Measurements from ENCODE around the gene ADCY2. TPM values are rescaled to one million over a fixed set of nuclear protein-coding genes. Genes with fewer than 3 reads are reported as not detected.

Gene ADCY2
- total RNA-seq, 2 experiments from 2014 or later: not detected

DNA sequence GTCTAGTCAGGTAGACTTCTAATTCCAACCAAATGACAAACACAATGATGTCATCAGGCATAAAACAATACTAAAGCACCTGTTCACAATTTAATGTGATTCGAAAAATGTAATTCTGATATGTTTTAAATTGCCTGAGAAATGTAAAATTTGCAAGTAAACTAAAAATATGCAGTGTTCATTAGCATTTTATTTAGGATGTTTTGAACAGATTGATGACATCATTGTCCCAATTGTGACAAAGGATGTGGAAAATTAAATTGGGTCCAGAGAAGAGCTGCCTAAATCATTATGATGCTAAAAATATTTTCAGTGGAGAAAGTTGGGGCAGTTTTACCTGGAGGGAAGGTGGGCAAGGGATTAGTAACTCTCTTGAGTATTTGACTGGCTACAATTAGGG is 368.5 kb downstream of the ADCY2 start:
- ATAC-seq (no peak), DNase-seq (no peak)
- H3K27me3 Mint-ChIP-seq: peaks cover 5% of the 10 kb centered on the region
- H3K4me3 Mint-ChIP-seq: no peak overlapping the region
- ChIA-PET POLR2A (no interaction called here), CTCF (no interaction called here)
- H3K4me1 Mint-ChIP-seq (ENCODE audit: low read depth): no peaks in the 10 kb centered on the region
- no peak overlapping the region for H3K27ac Mint-ChIP-seq
- no peaks in the 10 kb centered on the region for H3K9me3 Mint-ChIP-seq
- intact Hi-C loops (cut with micrococcal nuclease): no loop called here
- TF ChIP-seq, protein P1, sequence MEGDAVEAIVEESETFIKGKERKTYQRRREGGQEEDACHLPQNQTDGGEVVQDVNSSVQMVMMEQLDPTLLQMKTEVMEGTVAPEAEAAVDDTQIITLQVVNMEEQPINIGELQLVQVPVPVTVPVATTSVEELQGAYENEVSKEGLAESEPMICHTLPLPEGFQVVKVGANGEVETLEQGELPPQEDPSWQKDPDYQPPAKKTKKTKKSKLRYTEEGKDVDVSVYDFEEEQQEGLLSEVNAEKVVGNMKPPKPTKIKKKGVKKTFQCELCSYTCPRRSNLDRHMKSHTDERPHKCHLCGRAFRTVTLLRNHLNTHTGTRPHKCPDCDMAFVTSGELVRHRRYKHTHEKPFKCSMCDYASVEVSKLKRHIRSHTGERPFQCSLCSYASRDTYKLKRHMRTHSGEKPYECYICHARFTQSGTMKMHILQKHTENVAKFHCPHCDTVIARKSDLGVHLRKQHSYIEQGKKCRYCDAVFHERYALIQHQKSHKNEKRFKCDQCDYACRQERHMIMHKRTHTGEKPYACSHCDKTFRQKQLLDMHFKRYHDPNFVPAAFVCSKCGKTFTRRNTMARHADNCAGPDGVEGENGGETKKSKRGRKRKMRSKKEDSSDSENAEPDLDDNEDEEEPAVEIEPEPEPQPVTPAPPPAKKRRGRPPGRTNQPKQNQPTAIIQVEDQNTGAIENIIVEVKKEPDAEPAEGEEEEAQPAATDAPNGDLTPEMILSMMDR (IDR thresholded peaks at IDR 0.05): no peak
- H3K36me3 Mint-ChIP-seq (ENCODE audit: low read depth): no peaks in the 10 kb centered on the region

DNA sequence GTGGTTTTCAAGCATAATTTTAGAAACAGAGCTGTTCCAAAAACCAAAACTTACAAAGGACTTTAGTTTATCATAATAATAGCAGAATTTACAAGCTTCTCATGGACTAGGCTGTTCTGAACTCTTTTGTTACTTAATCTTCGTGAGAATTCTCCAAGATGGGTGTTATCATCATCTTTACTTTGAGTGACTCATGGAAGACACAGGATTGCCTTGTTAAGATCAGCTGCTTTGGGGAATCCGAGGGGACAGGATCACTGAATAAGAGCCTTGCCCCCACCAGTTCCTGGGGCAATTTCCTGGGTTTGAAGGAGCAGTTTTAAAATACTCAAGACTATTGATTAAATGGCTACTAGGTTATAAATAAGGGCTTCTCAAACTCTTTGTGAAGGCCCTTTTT is 374.5 kb downstream of the ADCY2 start:
- H3K27me3 Mint-ChIP-seq: peaks cover 11% of the 10 kb centered on the region
- no peaks in the 10 kb centered on the region for H3K36me3 Mint-ChIP-seq (ENCODE audit: low read depth)
- no peak overlapping the region for H3K4me3 Mint-ChIP-seq
- ATAC-seq (no peak), DNase-seq (no peak)
- ChIA-PET CTCF (interaction anchor here (0.9 to 1.0 kb wide), 2 partner anchors 9 to 15 kb away, joined by 3 to 4 read pairs; no protein-coding TSS in a partner anchor), POLR2A (no interaction called here)
- no peaks in the 10 kb centered on the region for H3K9me3 Mint-ChIP-seq
- intact Hi-C loops (cut with micrococcal nuclease): no loop called here
- no peak overlapping the region for H3K27ac Mint-ChIP-seq
- TF ChIP-seq, protein P1 (IDR thresholded peaks at IDR 0.05): no peak
- H3K4me1 Mint-ChIP-seq (ENCODE audit: low read depth): no peaks in the 10 kb centered on the region

DNA sequence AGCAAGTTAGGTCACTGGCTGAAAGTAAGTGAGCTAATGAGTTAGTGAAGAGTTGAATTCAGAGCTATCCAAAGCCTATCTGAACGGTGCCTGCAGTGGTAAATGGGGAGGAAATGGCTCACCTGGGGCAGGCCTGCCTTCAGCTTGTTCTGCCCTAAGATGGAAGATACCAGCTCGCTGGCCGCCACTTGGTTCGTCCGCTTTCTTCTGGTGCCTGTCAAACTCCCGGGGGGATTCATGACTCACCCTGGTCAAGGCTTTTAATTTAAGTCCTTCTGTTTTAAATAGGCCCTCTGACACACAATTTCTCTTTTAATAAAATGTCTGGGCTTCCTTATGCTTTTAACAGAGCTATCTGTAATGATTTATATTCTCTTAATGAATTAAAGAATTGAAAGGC is 376.2 kb downstream of the ADCY2 start:
- TF ChIP-seq, protein P1 (IDR thresholded peaks at IDR 0.05): no peak
- Mint-ChIP-seq H3K36me3 (ENCODE audit: low read depth) (no peaks in the 10 kb centered on the region), H3K9me3 (no peaks in the 10 kb centered on the region), H3K27me3 (peaks cover 19% of the 10 kb centered on the region), H3K4me3 (no peak overlapping the region), H3K4me1 (ENCODE audit: low read depth) (no peaks in the 10 kb centered on the region), H3K27ac (no peak overlapping the region)
- ATAC-seq: no peak
- DNase-seq: no peak
- POLR2A ChIA-PET: no interaction called here
- CTCF ChIA-PET: interaction anchor here (1.2 kb wide), 1 partner anchor 44 kb away, joined by 4 read pairs; no protein-coding TSS in a partner anchor
- intact Hi-C loops (cut with micrococcal nuclease): no loop called here

DNA sequence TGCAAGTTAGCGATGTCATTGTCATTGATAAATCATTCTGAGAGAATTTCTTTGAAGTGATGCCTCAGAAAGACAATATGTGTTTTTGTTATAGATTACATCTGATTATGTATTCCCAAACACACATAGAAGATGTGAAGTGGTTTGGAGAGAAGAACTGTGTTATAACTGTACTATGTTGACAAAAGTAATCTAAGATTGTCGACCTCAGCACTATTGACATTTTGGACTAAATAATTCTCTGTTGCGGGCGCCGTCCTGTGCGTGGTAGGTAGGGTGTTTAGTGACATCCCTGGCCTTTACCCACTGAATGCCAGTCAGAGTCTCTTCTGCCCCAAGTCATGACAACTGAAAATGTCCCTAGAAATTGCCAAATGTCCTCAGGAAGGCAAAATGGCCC is 377.2 kb downstream of the ADCY2 start:
- Mint-ChIP-seq H3K36me3 (ENCODE audit: low read depth) (no peaks in the 10 kb centered on the region), H3K27me3 (peaks cover 25% of the 10 kb centered on the region), H3K4me3 (no peak overlapping the region), H3K27ac (no peak overlapping the region), H3K4me1 (ENCODE audit: low read depth) (no peaks in the 10 kb centered on the region), H3K9me3 (no peaks in the 10 kb centered on the region)
- ATAC-seq (no peak), DNase-seq (no peak)
- ChIA-PET POLR2A (no interaction called here), CTCF (no interaction called here)
- TF ChIP-seq, protein P1 (IDR thresholded peaks at IDR 0.05): no peak
- intact Hi-C loops (cut with micrococcal nuclease): no loop called here

DNA sequence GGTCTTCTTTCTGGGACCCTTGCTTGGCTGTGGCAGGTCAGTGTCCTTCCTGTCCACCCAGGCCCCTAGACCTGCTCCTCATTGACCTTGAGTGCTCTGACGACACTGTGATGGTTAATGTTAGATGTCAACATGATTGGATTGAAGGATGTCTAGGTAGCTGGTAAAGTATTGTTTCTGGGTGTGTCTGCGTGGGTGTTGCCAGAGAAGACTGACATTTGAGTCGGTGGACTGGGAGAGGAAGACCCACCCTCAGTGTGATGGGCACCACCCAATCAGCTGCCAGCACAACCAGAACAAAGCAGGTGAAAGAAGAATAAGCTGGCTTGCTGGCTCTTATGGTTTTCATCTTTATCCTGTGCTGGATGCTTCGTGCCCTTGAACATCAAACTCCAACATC is 380.5 kb downstream of the ADCY2 start:
- intact Hi-C loops (cut with micrococcal nuclease): no loop called here
- Mint-ChIP-seq H3K36me3 (ENCODE audit: low read depth) (no peaks in the 10 kb centered on the region), H3K27me3 (peaks cover 43% of the 10 kb centered on the region), H3K27ac (no peak overlapping the region), H3K4me3 (no peak overlapping the region), H3K9me3 (no peaks in the 10 kb centered on the region), H3K4me1 (ENCODE audit: low read depth) (peaks cover 10% of the 10 kb centered on the region)
- no peak for ATAC-seq
- TF ChIP-seq, protein P1 (IDR thresholded peaks at IDR 0.05): no peak
- DNase-seq: no peak
- ChIA-PET POLR2A (no interaction called here), CTCF (no interaction called here)

All from activated CD8-positive, alpha-beta T cell treated with anti-CD3 and anti-CD28 coated beads for 36 hours (primary cell).